GM12878 (cell line): ENCODE data around the gene GALNTL6. TPM values are rescaled to one million over a fixed set of nuclear protein-coding genes. Genes with fewer than 3 reads are reported as not detected.

Experiments used
- ATAC-seq: fragments of 200-7000 bp; cut with Tn5 transposase; 3 replicates; pipeline ENCODE4 v1.9.1; 2020; ENCODE audit warnings: mild to moderate bottlenecking, moderate library complexity
- BruUV-seq: library from RNA; stranded (reverse); fragments of 400-500 nt; replicated peaks from 2 replicates; lab custom pipeline; 2021; lab: Mats Ljungman, UMichigan
- CTCF ChIA-PET: fragments of 300-600 bp; sonication (Branson Sonifier 250); formaldehyde crosslinking; extraction: SDS; loops from one replicate; lab custom pipeline; 2021; ENCODE audit warnings: inconsistent platforms; lab: Yijun Ruan, JAX
- POLR2A ChIA-PET: fragments of 350-600 bp; formaldehyde crosslinking; extraction: SDS; loops from one replicate; lab custom pipeline; 2021; ENCODE audit warnings: inconsistent platforms; lab: Charles Lee
- RAD21 ChIA-PET: fragments of 300-600 bp; sonication (Branson Sonifier 250); formaldehyde crosslinking; loops from one replicate; lab custom pipeline; 2023; ENCODE audit warnings: antibody characterized with exemption; ENCODE audit not compliant: unreplicated experiment; lab: Charles Lee
- SMC1A ChIA-PET: fragments of 300-600 bp; sonication (Branson Sonifier 250); formaldehyde crosslinking; loops from one replicate; lab custom pipeline; 2023; ENCODE audit not compliant: unreplicated experiment, uncharacterized antibody; lab: Charles Lee
- DNase-seq: peaks from one replicate; pipeline ENCODE4 v3.0.0-alpha.2; 2011; ENCODE audit warnings: low read depth, low spot score
- FAIRE-seq: peaks from 3 replicates; lab custom pipeline; 2011; peaks lifted over from hg19 to GRCh38; lab: Jason Lieb, UNC
- H2AFZ ChIP-seq: 2 replicates; pipeline ENCODE4 v1.6.0; 2011; ENCODE audit warnings: low read depth, low read length, control low read depth; ENCODE audit not compliant: control insufficient read depth
- H3K27ac ChIP-seq: 2 replicates; pipeline ENCODE4 v1.5.1; 2011; ENCODE audit warnings: control low read depth; ENCODE audit not compliant: control insufficient read depth, insufficient read depth
- H3K27me3 ChIP-seq, 2 experiments: replicated peaks in 1 of 2; 2 replicates each; pipeline versions ENCODE4 v1.6.0 to v1.6.1; 2011; ENCODE audit warnings: low read length in 1 of 2; ENCODE audit not compliant: control insufficient read depth in 2 of 2, insufficient read depth in 2 of 2
- H3K36me3 ChIP-seq, 2 experiments: 2 replicates each; pipeline ENCODE4 v1.5.1; 2011; ENCODE audit warnings: low read length in 1 of 2; ENCODE audit not compliant: control insufficient read depth in 2 of 2, insufficient read depth in 2 of 2
- H3K4me1 ChIP-seq: 2 replicates; pipeline ENCODE4 v1.6.1; 2011; ENCODE audit warnings: mild to moderate bottlenecking, low read length, moderate library complexity, mixed read lengths; ENCODE audit not compliant: control insufficient read depth, insufficient read depth
- H3K4me2 ChIP-seq: 2 replicates; pipeline ENCODE4 v1.6.0; 2011; ENCODE audit warnings: control low read depth; ENCODE audit not compliant: control insufficient read depth, insufficient read depth
- H3K4me3 ChIP-seq: fragments of 200-600 bp; sonication (generic); 2 replicates; pipeline ENCODE4 v1.5.1; 2016
- H3K79me2 ChIP-seq: 2 replicates; pipeline ENCODE4 v1.6.0; 2011; ENCODE audit warnings: low read length; ENCODE audit not compliant: control insufficient read depth, insufficient read depth
- H3K9ac ChIP-seq: 2 replicates; pipeline ENCODE4 v1.8.0; 2011; ENCODE audit warnings: low read length, control low read depth, mixed read lengths; ENCODE audit not compliant: control insufficient read depth, insufficient read depth
- H3K9me3 ChIP-seq: replicated peaks from 3 replicates; pipeline ENCODE4 v1.5.1; 2011; ENCODE audit warnings: mild to moderate bottlenecking, low read length; ENCODE audit not compliant: control insufficient read depth, insufficient read depth
- H4K20me1 ChIP-seq: 2 replicates; pipeline ENCODE4 v1.6.0; 2011; ENCODE audit not compliant: control insufficient read depth, insufficient read depth
- ATF7 ChIP-seq: fragments of 450-650 bp; IDR thresholded peaks from 2 replicates; pipeline ENCODE4 v1.6.1; 2016; ENCODE audit warnings: low read depth, mild to moderate bottlenecking
- BRCA1 ChIP-seq: IDR thresholded peaks from 2 replicates; pipeline ENCODE4 v1.6.1; 2011; ENCODE audit warnings: low read depth, low read length, improper control_type of control experiment
- CBX3 ChIP-seq: fragments of 200-600 bp; sonication (generic); IDR thresholded peaks from 2 replicates; pipeline ENCODE4 v1.6.1; 2016; ENCODE audit warnings: low read depth, borderline replicate concordance
- CEBPB ChIP-seq, 2 experiments: fragments of 150-350 bp in 1 of 2; IDR thresholded peaks; 2 replicates each; pipeline ENCODE4 v1.6.1; 2012 to 2014; ENCODE audit warnings: low read depth in 2 of 2, low read length in 2 of 2, borderline replicate concordance in 1 of 2, inconsistent platforms in 1 of 2
- CEBPZ ChIP-seq: fragments of 150-350 bp; IDR thresholded peaks from 2 replicates; pipeline ENCODE4 v1.6.1; 2016; ENCODE audit warnings: low read depth, low read length
- CTCF ChIP-seq, 3 experiments: IDR thresholded peaks in 2 of 3; conservative IDR thresholded peaks in 1 of 3; 2 replicates each; pipeline ENCODE4 v1.5.1; 2011; ENCODE audit warnings: low read depth in 3 of 3, low read length in 3 of 3, mild to moderate bottlenecking in 3 of 3, control low read depth in 2 of 3, moderate library complexity in 2 of 3, inconsistent platforms in 1 of 3, mixed read lengths in 1 of 3; ENCODE audit not compliant: control insufficient read depth in 2 of 3, insufficient read depth in 1 of 3; ENCODE audit errors: extremely low read depth in 1 of 3
- FOS ChIP-seq: IDR thresholded peaks from 3 replicates; pipeline ENCODE4 v1.6.1; 2011; ENCODE audit warnings: borderline replicate concordance; ENCODE audit not compliant: insufficient read length; ENCODE audit errors: extremely low read depth
- FOXK2 ChIP-seq: fragments of 450-650 bp; IDR thresholded peaks from 2 replicates; pipeline ENCODE4 v1.6.1; 2017; ENCODE audit warnings: mild to moderate bottlenecking, moderate library complexity
- HDAC6 ChIP-seq: fragments of 200-600 bp; sonication (generic); IDR thresholded peaks from one replicate; pipeline ENCODE4 v1.8.0; 2017; ENCODE audit warnings: antibody characterized with exemption; ENCODE audit not compliant: unreplicated experiment
- IKZF1 ChIP-seq: fragments of 450-650 bp; conservative IDR thresholded peaks from 2 replicates; pipeline ENCODE4 v1.6.1; 2017; ENCODE audit warnings: antibody characterized with exemption, mild to moderate bottlenecking
- MEF2A ChIP-seq: IDR thresholded peaks from 2 replicates; pipeline ENCODE4 v1.6.1; 2011; ENCODE audit warnings: low read depth, mild to moderate bottlenecking, low read length, moderate library complexity; ENCODE audit not compliant: insufficient read depth
- SMAD5 ChIP-seq: IDR thresholded peaks from 2 replicates; pipeline ENCODE4 v1.6.1; 2016; ENCODE audit warnings: antibody characterized with exemption, low read depth
- USF1 ChIP-seq: IDR thresholded peaks from 2 replicates; pipeline ENCODE4 v1.6.1; 2011; ENCODE audit warnings: borderline replicate concordance, low read depth, mild to moderate bottlenecking, moderate library complexity, mixed read lengths, low read length; ENCODE audit not compliant: insufficient read depth; ENCODE audit errors: extremely low read length
- ZBED1 ChIP-seq: IDR thresholded peaks from 2 replicates; pipeline ENCODE4 v1.6.1; 2016; ENCODE audit warnings: borderline replicate concordance
- ZNF24 ChIP-seq: fragments of 450-650 bp; IDR thresholded peaks from 2 replicates; pipeline ENCODE4 v1.6.1; 2017; ENCODE audit warnings: antibody characterized with exemption, mild to moderate bottlenecking
- ZSCAN29 ChIP-seq: fragments of 450-650 bp; IDR thresholded peaks from 2 replicates; pipeline ENCODE4 v1.6.1; 2017; ENCODE audit warnings: mild to moderate bottlenecking, moderate library complexity
- WGBS: methylation state at CpG from one replicate; pipeline ENCODE4 v1.1.6; 2016; ENCODE audit warnings: low lambda C conversion rate; ENCODE audit not compliant: insufficient replicate concordance, insufficient coverage; ENCODE audit errors: missing lambda C conversion rate; 5-methylcytosine and 5-hydroxymethylcytosine counted together
- in situ Hi-C: fragments of 300-500 bp; cut with MboI; formaldehyde crosslinking; loops from 9 replicates; pipeline ENCODE4 v1.14.3; 2018; ENCODE audit warnings: mixed read lengths
- intact Hi-C: fragments of 100-400 bp; cut with micrococcal nuclease; formaldehyde crosslinking; loops from one replicate; pipeline ENCODE4 v1.14.2; 2022; ENCODE audit not compliant: unreplicated experiment
- polyA plus RNA-seq, 11 experiments: library from polyadenylated mRNA; depleted of rRNA in 4 of 11; unstranded in 6 of 11; stranded (reverse) in 5 of 11; fragments of >200 nt; fragmentation: Nextera tagmentation in 4 of 11; fragmentation: Illumina TruSeq in 1 of 11; extraction: Ambion mirVana in 4 of 11; extraction: Trizol in 1 of 11; gene quantifications; 1 replicate in 1 of 11; 2 replicates in 10 of 11; pipeline versions ENCODE4 v1.2.1 to v1.2.3, GENCODE V29; 2011 to 2016; ENCODE audit warnings: inconsistent platforms in 2 of 11, missing spikeins in 2 of 11, low read depth in 1 of 11
- total RNA-seq, 4 experiments: library from RNA; depleted of rRNA in 3 of 4; stranded (reverse); fragments of >200 nt in 3 of 4; fragmentation: Illumina TruSeq in 1 of 4; extraction: Trizol in 1 of 4; gene quantifications; 2 replicates each; pipeline versions ENCODE4 v1.2.1 to v1.2.3, GENCODE V29; 2013 to 2021

The GALNTL6 gene
- total and polyA plus RNA-seq, 10 of the 15 experiments (the other 5 are each of a cell fraction or from before 2014, with no cell fraction given), result 0.01 to 0.29 TPM; not detected in 8

- H2AFZ ChIP-seq, result no peak overlapping the region
- intact Hi-C loops, result no loop called here
- no peak for FAIRE-seq
These were observed 842.9 kb downstream of the GALNTL6 start for GRCh38 chr4:172656055-172656454.

More at GRCh38 chr4:172656055-172656454, 842.9 kb downstream of the GALNTL6 start:
- no peak for TF ChIP-seq ZSCAN29
- no peak for TF ChIP-seq IKZF1
- no peak for TF ChIP-seq FOXK2
- no peak for TF ChIP-seq ATF7
- TF ChIP-seq ZBED1, result no peak
- TF ChIP-seq MEF2A, result no peak
- no peak for TF ChIP-seq ZNF24
- TF ChIP-seq SMAD5, result no peak
- TF ChIP-seq BRCA1, result no peak
- no peak for TF ChIP-seq FOS
- TF ChIP-seq CTCF (IDR thresholded peaks at IDR 0.05 in 2 of 3, conservative IDR thresholded peaks at IDR 0.05 in 1 of 3; ENCODE audit: control insufficient read depth in 2 of 3, extremely low read depth in 1 of 3, insufficient read depth in 1 of 3, low read depth in 3 of 3, low read length in 3 of 3), result no peak
- no peak for TF ChIP-seq CBX3
- no peak for TF ChIP-seq HDAC6
- no peak for TF ChIP-seq CEBPB (IDR thresholded peaks at IDR 0.05; ENCODE audit: borderline replicate concordance in 1 of 2, low read depth in 2 of 2, low read length in 2 of 2)
- TF ChIP-seq CEBPZ, result no peak
- no peak for TF ChIP-seq USF1
- no peak overlapping the region for H3K27ac ChIP-seq
- ChIA-PET POLR2A (no interaction called here), RAD21 (no interaction called here), SMC1A (interaction anchor here (1.5 kb wide), 1 partner anchor 9 kb away, joined by 4 read pairs; no protein-coding TSS in a partner anchor), CTCF (interaction anchor here (0.7 kb wide), 1 partner anchor 9 kb away, joined by 3 read pairs; no protein-coding TSS in a partner anchor)
- no peak overlapping the region for H3K9ac ChIP-seq
- no peak overlapping the region for H3K4me3 ChIP-seq
- no peaks in the 10 kb centered on the region for H3K27me3 ChIP-seq
- DNase-seq (no peak), ATAC-seq (no peak)
- H4K20me1 ChIP-seq, result no peaks in the 10 kb centered on the region
- in situ Hi-C loops, result no loop called here
- H3K4me1 ChIP-seq, result no peaks in the 10 kb centered on the region
- no peaks in the 10 kb centered on the region for H3K9me3 ChIP-seq
- no peak overlapping the region for H3K4me2 ChIP-seq
- BruUV-seq, result no TSS peak
- no peaks in the 10 kb centered on the region for H3K36me3 ChIP-seq
- no peaks in the 10 kb centered on the region for H3K79me2 ChIP-seq
- WGBS, result 24% methylated on average over 5 of the region's 5 CpGs
